GM18526 (cell line): ENCODE data around the gene MTA1.

Experiments
- POLR2A ChIP-seq: IDR thresholded peaks from 3 replicates; pipeline ENCODE4 v1.6.1; 2011; ENCODE audit not compliant: insufficient read length; ENCODE audit errors: extremely low read depth

Gene MTA1

GRCh38 chr14:105384605-105385321, 34.9 kb upstream of the MTA1 start:
- no peak for TF ChIP-seq POLR2A

GRCh38 chr14:105385322-105385637, 34.3 kb upstream of the MTA1 start:
- TF ChIP-seq POLR2A = no peak

GRCh38 chr14:105385698-105386365, 33.8 kb upstream of the MTA1 start:
- no peak for TF ChIP-seq POLR2A

GRCh38 chr14:105386581-105387529, 32.8 kb upstream of the MTA1 start:
- no peak for TF ChIP-seq POLR2A

- no peak for TF ChIP-seq POLR2A
Measured at GRCh38 chr14:105387530-105387922, 32.1 kb upstream of the MTA1 start.

- no peak for TF ChIP-seq POLR2A
Measured at GRCh38 chr14:105388110-105388951, 31.3 kb upstream of the MTA1 start.

GRCh38 chr14:105388976-105389375, 30.7 kb upstream of the MTA1 start:
- TF ChIP-seq POLR2A = no peak

GRCh38 chr14:105389534-105389933, 30.1 kb upstream of the MTA1 start:
- TF ChIP-seq POLR2A = no peak

GRCh38 chr14:105389976-105390848, 29.4 kb upstream of the MTA1 start:
- TF ChIP-seq POLR2A = no peak

- no peak for TF ChIP-seq POLR2A
Measured at GRCh38 chr14:105390849-105391500, 28.7 kb upstream of the MTA1 start.

- TF ChIP-seq POLR2A = no peak
Measured at GRCh38 chr14:105391541-105391940, 28.1 kb upstream of the MTA1 start.

GRCh38 chr14:105392131-105393090, 27.2 kb upstream of the MTA1 start:
- no peak for TF ChIP-seq POLR2A
